GM21360 (cell line): Measurements from ENCODE around the gene ESPN.
"Not testable (repeated sequence)": the region's sequence is repeated elsewhere in the genome, so short reads cannot be mapped to it uniquely, and the experiment has no call there.

Experiments used
- ATAC-seq: cut with Tn5 transposase; IDR thresholded peaks from one replicate; pipeline ENCODE4 v1.9.1; 2021; ENCODE audit warnings: mild to moderate bottlenecking, moderate library complexity; ENCODE audit not compliant: unreplicated experiment

Gene ESPN

DNA sequence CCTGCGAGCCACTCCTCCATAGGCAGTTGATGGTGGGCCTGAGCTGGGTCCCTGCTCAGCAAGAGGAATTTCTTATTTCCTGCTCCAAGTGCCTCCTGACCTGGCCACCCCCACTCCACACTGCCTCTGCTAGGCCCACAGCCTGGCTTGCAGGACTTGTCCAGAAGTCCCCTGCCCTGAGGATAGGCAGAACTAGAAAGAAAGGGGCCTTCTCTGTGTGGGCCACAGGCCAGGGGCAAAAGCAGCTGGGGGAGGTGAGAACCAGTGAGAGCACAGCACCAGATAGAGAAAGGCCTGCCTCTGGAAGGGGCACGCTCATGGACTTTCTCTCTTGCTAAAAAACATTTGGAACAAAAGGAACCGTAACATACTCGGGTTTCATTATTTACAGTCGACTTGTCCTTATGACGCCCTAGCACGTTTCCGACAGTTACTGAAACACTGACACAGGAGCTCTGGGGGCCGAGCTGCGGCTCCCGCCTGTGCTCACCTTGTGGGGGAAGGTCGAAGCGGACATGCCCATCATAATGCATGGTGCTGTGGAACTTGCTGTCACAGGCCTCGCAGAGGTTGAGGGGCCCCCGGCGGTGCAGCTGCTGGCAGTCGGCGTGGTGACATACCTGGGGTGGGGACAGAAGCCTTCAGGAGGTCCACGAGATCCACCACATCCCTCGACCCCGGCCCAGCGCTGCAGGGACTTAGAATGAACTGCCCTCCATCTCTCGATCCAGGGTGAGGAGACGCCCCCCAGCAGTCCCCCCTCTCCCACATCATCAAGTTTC, 52.7 kb downstream of the ESPN start:
- ATAC-seq = no peak

DNA sequence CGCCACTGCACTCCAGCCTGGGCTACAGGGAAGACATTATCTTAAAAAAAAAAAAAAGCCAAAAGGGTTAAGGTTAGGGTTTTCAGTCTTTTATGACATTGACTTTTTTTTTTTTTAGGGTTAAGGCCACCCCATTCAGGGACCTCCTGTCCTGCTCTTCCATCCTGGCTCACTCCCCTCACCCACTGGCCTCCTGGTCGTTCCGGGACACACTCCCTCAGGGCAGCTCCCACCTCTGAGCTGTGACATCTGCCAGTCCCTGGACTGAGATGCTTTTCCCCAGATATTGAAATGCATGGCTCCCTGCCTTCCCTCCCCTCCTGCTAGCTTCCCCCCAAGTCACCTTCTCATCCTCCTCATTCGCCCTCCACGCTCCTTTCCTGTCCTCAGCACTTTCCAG, 57.2 kb downstream of the ESPN start:
- no peak for ATAC-seq

DNA sequence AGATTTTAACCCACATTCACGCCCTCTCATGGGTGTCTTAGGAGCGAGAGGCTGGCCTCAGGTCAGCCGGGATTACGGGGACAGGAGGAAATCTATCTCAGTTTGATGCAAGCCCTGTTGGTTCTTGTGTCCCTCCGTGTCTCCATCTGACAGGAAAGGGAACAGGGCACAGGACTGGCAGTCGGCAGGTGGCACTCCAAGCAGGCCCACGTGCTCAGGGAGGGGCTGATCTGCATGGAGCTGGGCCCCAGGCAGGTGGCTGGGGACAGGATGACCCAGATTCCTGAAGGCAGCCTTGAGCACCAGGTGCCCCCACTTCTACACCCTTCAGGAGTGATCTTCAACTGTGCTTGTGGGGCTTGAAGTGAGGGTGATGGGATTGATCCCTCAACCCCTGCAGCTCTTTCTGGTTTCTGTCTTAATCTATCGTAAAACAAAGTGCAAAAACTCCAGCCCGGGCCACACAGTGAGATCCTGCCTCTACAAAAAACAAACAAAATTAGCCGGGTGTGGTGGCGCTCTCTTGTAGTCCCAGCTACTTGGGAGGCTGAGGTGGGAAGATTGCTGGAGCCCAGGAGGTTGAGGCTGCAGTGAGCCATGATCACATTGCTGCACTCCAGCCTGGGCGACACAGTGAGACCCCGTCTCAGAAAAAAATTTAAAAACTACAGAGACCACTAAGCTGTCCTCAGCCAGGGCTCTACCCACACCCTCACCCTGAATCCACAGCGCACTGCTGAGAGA, 58.6 kb downstream of the ESPN start:
- ATAC-seq = no peak

DNA sequence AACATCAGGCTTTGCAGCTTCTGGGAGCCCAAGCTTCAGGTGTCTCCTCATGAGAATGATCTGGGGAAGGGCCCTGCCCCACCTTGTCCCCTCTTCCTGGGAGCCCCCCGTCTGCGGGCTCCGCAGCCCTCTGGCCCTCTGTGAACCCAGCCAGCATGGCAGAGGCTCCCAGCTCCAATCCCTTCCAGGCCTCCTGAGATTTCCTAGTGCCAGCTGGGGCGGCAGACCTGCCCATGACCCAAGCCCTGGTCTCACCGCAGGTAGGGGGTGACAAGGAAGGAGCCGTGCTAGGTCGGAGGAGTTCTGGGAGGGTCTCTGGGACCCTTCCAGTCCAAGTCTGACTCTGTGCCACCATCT, 59.2 kb downstream of the ESPN start:
- no peak for ATAC-seq

DNA sequence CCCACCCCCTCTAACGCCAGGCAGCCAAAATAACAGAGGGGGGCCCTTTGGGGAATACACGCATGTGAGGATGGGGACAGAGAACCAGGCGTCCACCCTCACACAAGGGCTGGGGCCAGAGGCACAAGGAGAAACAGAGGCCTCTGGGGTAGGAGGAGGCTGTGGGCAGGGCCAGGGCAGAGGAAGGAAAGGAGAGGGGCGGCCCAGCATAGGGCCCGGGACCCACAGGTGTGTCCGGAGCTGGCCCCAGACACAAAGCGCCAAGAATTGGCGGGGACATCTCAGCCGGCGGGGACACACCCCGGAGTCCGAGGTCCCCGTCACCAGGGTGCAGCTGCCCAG, 60.2 kb downstream of the ESPN start:
- ATAC-seq = no peak

DNA sequence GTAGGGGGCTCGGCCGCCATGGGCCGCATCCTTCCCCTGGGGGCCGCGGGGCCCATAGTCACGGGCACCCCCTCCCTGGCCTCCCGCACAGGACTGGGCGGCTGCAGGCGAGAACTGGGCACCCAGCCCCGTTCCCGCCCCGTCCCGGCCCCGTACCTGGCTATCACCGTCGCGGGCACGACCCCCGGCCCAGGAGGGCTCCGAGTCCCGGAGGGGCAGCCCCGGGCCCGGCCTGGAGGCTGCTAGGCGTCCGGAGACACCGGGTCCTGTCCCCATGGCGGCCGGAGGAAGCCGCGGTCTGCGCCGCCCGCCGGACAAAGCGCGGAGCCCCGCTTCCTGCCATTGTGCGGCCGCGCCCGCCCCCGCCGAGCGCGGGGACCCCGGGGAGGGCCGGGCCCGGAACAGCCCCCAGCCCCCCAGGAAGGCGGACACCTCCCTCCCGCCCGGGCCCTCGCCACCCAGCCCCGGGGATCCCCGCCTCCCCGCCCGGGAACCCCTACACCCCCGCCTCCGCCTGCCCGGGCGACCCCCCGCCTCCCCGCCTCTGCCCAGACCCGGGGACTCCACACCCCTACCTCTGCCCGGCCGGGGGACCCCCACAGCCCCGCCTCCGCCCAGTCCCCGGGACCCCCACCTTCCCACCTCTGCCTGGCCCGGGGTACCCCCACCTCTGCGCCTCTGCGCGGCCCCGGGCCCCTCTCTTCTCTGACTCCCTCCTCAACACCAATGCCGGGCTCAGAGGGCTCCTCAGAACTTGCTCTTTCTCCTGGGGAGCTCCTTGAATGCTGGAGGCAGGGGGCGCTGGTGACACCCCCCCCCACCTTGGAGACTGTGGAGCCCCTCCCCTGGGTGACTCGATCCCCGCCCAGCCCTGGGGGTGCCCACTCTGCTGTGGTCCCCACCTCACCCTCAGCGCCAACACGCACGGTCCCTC, 60.9 kb downstream of the ESPN start:
- no peak for ATAC-seq

DNA sequence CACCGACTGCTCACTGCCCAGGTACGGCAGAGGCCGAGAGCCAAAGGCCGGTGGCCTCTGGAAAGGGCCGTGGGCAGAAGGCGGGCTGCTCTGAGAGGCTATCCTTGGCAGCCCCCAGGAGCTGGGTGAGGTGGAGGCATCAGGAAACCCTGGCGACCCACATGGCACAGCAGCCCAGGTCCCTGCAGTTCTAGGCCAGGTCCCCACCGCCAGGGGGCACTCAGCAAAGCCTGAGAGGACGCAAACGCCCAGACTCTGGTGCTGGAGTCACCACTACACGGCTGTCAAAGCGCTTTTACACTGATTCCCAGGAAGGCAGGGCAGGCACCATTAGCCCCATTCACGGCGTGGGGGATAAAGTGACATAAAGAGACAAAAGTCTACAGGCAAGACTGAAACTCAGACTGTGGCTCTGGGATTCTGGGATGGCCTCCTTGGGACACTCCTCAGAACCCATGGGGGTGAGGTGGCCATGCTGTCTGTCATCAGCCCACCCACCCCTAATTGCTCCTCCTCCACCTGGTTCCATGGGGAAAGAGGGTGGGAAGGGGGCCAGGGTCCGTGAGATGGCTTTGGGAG, 61.9 kb downstream of the ESPN start:
- ATAC-seq = peak; percentile 49

DNA sequence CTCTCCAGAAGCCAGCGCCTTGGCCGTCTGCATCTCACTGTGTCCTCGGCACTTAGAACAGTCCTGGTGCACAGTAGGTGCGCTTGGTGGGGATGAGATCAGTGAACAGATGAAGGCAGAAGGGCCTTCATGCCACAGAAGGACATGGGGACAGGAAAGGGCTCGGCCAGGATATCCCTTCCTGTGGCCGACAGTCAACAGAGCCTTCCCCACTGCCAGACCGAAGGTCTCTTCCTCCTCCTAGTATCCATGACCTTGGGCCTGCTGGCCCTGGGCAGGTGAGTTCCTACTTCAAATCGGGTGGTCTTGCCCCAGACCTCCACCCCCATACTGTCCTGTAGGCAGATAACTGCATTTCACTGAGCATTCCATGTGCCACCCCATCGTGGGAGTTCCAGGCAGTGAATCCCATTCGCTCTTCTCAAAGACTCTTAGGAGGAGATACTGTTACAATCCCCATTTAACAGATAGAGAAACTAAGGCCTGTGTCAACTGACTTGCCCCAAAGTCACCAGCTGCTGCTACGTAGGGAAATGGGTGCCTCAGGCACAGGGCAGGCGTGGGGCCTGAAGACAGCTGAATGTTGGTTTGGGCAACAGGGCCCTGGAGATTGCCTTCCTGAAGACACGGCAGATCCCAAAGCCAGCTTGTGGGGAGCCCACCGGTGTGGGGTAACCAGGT, 63.4 kb downstream of the ESPN start:
- ATAC-seq = no peak

DNA sequence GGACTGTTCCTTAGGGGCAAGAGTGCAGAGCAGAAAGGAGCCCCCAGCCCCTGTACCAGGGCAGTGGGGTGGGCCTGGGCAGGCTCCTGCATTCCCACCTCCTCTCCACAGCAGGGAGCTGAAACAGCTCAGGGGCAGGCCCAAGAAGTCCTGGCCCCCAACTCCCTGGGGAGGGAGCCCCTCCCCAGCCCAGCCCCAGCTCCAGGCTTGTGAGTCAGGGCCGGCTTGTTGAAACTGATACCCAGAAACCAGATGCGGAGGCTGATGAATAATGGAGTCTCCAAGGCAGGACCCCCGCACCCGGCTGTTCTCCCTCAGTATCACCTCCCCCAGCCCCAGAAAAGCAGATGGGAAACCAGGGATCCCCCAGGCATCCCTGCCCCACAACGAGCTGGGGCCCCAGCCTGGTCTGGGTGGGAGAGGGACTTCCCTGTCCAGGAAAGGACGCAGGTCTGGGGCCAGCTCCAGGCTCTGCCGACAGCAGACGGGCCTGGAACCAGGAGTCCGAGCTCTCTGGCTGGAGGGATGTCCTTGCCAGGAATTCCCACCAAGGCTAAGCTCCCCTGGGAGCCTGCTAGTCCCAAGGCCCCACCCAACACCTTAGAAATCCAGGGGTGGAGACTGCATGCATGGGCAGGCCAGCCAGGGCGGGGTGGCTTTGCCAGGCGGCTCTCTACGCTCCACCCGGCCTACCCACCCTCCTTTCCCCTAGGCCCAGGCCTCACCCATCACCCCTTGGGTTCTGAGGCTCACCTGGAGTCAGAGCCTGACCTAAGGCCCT, 64.2 kb downstream of the ESPN start:
- ATAC-seq = no peak

DNA sequence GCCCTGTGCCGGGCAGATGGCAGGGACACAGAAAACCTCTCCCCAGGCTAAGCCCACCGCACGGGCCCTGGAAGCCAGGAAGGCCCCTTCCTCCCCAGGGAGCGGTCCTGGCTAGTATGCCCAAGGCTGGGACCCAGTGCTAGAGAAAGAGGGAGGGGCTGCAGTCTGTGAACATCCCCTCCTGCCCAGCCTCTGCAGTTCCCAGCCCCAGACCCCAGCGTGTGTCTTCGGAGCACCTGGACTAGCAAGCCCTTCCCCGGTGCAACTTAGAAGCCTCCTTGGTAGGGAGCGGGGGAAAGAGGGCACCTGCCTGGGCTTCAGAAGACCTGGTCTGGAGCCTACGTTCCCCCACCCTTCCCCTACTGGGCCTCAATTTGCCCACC, 64.8 kb downstream of the ESPN start:
- no peak for ATAC-seq

DNA sequence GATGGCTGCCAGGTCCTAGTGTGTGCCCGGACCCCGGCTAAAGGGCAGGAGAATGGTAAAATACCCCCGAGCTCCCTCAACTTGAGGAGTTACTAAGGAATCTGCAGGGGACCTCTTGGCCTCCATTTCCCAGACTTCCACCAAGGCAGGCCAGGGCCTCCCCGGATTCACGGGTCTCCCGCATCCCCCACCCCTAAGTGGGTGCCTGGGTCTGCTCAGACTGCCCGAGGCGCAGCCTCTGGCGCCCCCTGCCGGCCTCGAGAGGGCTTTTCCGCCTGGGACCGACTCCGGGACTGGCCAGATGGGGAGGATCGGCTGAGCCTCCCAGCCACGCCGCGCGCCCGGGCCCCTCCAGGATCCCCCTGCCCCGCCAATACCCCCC, 65.2 kb downstream of the ESPN start:
- peak; percentile 51 for ATAC-seq

DNA sequence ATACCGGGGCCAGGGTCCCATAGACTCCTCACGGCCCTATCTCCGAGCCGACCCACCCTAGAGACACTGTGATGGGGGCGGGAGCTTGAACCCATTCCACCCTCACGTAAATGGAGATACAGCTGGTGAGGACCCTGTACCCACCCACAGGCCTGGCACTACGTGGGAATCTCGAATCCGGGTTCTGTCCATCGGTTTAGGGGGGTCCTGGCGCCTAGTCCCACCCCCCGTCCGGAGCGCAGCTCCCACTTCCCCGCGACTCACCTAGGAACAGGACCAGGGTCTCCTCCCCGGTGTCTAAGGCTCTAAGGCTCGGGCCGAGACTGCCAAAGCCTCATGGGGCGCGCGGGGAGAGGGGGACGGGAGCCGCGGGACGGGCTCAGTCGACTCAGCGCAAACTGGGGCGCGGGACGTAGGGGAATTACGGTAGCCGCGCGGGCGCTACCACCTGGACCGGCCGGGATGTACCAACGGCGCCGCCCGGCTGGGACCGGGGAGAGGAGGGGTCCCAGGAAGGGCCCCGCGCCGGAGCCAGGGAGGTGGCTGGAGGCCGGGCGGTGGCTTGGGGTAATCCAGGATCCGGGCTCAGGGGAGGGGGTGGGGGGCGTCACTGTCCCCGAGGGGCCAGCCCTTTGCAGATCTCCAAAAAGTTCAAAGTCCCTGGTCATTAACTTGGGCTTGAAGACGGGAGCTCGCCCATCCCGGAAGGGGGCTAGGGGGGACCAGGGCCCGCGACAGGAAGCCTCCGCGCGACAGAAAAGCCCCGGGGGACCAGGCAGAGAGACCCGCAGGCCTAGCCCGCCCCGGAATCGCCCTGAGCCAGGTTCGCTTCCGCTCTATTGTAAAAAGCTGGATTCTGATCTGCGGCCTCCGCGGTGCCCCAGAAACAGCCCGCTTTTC, 65.9 kb downstream of the ESPN start:
- ATAC-seq = no peak

DNA sequence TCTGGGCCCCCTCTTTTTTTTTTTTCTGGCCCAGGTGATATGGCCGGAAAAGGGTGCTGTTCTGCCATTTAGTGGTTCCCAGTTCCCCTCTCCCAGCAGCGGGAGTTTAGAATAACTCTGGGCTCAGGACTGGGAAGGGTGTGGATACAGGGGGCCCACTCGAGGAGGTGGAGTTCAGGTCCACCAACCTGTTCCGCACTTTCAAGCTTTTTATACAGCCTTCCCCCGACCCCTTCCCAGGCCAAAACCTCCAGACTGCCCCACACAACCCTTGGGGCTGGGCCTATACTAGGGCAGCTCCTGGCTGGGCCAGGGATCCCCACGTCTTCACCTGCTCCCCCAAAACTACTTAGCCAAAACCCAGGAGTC, 66.5 kb downstream of the ESPN start:
- ATAC-seq = no peak

DNA sequence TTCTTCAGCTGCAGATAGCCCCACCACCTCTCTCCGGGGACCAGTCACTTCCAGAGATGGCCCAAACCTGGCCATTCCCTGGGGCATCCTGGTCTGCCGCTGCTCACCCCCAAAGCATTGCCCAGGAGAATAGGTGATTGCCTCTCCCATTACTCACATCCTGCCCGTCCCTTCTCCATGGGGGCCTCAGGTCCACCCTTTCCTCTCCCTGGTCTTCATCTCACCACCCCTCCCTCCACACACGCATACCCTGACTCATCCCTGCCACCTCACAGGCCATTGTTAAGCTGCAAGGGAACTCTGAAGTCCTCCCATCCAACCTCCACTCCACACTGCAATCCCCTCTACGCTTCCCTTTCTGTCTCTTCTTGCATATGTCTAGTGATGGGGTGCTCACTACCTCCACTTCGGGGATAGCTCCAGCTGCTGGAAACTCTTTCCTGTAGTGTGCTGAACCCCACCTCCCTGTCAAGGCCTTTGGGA, 66.9 kb downstream of the ESPN start, which contains the start of gene PLEKHG5:
Gene PLEKHG5, minus strand, starts transcription at position 188 of the 483 bp plus-strand sequence. CDS start 14,096 bp downstream, outside the sequence.
- no peak for ATAC-seq

DNA sequence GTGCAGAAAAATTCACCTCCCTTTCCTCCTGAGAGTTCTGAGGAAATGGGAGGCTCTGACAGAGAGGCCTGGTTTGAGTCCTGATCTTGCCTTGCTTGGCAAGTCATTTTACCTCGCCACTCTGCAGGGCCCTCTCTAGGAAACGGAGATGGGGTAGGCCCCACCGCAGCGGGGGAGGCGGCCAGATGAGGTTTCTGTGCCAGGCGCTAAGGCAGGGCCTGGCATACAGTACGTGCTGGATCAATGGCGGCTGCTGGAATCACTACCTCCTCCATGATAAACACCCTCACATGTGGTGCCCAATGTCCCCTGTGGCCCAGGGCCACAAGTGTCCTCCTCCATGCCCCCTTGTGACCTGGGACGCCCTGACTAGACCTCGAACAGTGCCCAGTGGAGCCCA, 67.4 kb downstream of the ESPN start:
- no peak for ATAC-seq

DNA sequence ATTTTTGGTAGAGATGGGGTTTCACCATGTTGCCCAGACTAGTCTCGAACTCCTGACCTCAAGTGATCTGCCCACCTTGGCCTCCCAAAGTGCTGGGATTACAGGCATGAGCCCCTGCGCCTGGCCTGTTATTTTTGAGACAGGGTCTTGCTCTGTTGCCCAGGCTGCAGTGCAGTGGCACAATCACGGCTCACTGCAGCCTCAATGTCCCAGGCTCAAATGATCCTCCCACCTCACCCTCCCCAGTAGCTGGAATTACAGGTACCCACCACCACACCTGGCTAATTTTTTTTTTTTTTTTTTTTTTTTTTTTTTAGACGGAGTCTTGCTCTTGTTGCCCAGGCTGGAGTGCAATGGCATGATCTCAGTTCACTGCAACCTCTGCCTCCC, 69.3 kb downstream of the ESPN start:
- not testable (repeated sequence) for ATAC-seq

DNA sequence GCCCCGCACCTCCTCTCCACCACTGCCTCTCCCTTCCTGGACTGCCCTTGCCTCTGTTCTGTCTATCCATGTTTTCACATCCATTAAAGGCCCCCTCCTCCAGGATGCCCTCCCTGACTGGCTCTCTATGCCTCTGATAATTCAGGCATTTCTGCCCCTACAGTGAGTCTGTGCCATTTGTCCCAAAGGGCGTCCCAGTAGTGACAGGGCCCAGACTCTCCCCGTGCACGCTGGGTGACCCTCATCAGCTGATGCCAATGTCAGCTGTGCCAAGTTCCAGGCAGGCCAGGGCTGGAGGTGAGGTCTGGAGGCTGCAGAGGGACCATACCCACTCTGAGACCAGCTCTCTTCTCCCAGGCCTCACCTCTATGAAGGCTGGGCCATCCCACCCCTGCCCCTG, 70.1 kb downstream of the ESPN start:
- ATAC-seq = no peak

DNA sequence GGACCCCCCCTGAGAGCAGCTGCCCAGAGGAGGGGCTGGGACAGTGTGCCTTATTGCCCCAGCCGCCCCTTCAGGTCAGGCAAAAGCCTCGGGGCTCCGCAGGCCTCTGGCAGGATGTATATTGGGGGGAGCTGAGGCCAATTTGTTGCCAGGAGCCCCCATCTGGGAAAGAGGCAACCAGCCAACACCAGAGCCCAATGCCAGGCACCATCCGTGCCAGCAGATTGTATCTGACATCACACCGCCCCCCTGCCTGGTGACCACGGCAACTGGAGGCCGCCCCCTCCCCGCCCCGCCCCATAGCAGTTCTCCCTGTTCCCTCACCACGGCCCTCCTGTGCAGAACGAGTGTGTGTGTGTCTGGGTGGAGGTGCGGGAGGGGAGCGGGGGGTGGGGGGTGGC, 70.5 kb downstream of the ESPN start:
- ATAC-seq = no peak
